A204.1 (cell line): ENCODE data around the gene NOP14.

Experiments
- FAIRE-seq: peaks from 2 replicates; lab custom pipeline; 2012; peaks lifted over from hg19 to GRCh38; lab: Jason Lieb, UNC

The NOP14 gene

GRCh38 chr4:2914256-2915126 is 48.7 kb downstream of the NOP14 start:
- no peak for FAIRE-seq

- no peak for FAIRE-seq
Observed at GRCh38 chr4:2913168-2913567, 50.0 kb downstream of the NOP14 start.

- FAIRE-seq: no peak
Observed at GRCh38 chr4:2911868-2912267, 51.3 kb downstream of the NOP14 start.

- FAIRE-seq: no peak
Observed at GRCh38 chr4:2910409-2910808, 52.8 kb downstream of the NOP14 start.

GRCh38 chr4:2909583-2909982 is 53.6 kb downstream of the NOP14 start:
- no peak for FAIRE-seq

- FAIRE-seq: no peak
Observed at GRCh38 chr4:2908686-2909085, 54.5 kb downstream of the NOP14 start.

GRCh38 chr4:2907706-2908293 is 55.4 kb downstream of the NOP14 start:
- no peak for FAIRE-seq

GRCh38 chr4:2907226-2907625 is 56.0 kb downstream of the NOP14 start:
- no peak for FAIRE-seq

- no peak for FAIRE-seq
Observed at GRCh38 chr4:2906218-2906617, 57.0 kb downstream of the NOP14 start.

GRCh38 chr4:2905544-2905943 is 57.7 kb downstream of the NOP14 start:
- FAIRE-seq: no peak

- FAIRE-seq: no peak
Observed at GRCh38 chr4:2902126-2902525, 61.1 kb downstream of the NOP14 start.

GRCh38 chr4:2901186-2901585 is 62.0 kb downstream of the NOP14 start:
- FAIRE-seq: no peak

GRCh38 chr4:2900741-2901140 is 62.5 kb downstream of the NOP14 start:
- FAIRE-seq: no peak

GRCh38 chr4:2898001-2898400 is 65.2 kb downstream of the NOP14 start:
- no peak for FAIRE-seq

GRCh38 chr4:2893772-2894171 is 69.4 kb downstream of the NOP14 start:
- no peak for FAIRE-seq

GRCh38 chr4:2891294-2891693 is 71.9 kb downstream of the NOP14 start:
- FAIRE-seq: no peak

- FAIRE-seq: no peak
Observed at GRCh38 chr4:2888886-2889285, 74.3 kb downstream of the NOP14 start.
